Glutamatergic neuron (in vitro differentiated cells): ENCODE results near the gene CZIB. TPM values are rescaled to one million over a fixed set of nuclear protein-coding genes. Genes with fewer than 3 reads are reported as not detected.

Experiments
- DNase-seq: peaks from one replicate; pipeline ENCODE4 v3.0.0; 2022
- H3K27ac Mint-ChIP-seq: one replicate; pipeline ENCODE4 v1.8.0; 2020; ENCODE audit warnings: mild to moderate bottlenecking, mixed read lengths, inconsistent platforms; ENCODE audit not compliant: unreplicated experiment
- H3K27me3 Mint-ChIP-seq: one replicate; pipeline ENCODE4 v1.8.0; 2020; ENCODE audit warnings: mild to moderate bottlenecking, moderate library complexity, mixed read lengths, inconsistent platforms; ENCODE audit not compliant: unreplicated experiment
- H3K36me3 Mint-ChIP-seq: one replicate; pipeline ENCODE4 v1.8.0; 2020; ENCODE audit warnings: mild to moderate bottlenecking, mixed read lengths, inconsistent platforms; ENCODE audit not compliant: unreplicated experiment
- H3K4me1 Mint-ChIP-seq: one replicate; pipeline ENCODE4 v1.8.0; 2020; ENCODE audit warnings: mild to moderate bottlenecking, low read depth, mixed read lengths, inconsistent platforms; ENCODE audit not compliant: unreplicated experiment
- H3K4me3 Mint-ChIP-seq: one replicate; pipeline ENCODE4 v1.8.0; 2020; ENCODE audit warnings: mild to moderate bottlenecking, mixed read lengths, inconsistent platforms; ENCODE audit not compliant: unreplicated experiment
- H3K9me3 Mint-ChIP-seq: one replicate; pipeline ENCODE4 v1.8.0; 2020; ENCODE audit warnings: mild to moderate bottlenecking, moderate library complexity, mixed read lengths, inconsistent platforms; ENCODE audit not compliant: unreplicated experiment
- CTCF ChIP-seq: fragments of 200-600 bp; sonication (generic); IDR thresholded peaks from one replicate; pipeline ENCODE4 v1.5.0; 2021; ENCODE audit not compliant: partially characterized antibody, unreplicated experiment
- total RNA-seq: library from RNA; stranded (reverse); fragmentation: NEBNext Ultra II Directional; extraction: Animal tissue kit (Norgen Biotek cat#: 25700); gene quantifications from one replicate; pipeline ENCODE4 v1.2.1, GENCODE V29; 2021; ENCODE audit not compliant: unreplicated experiment

Gene CZIB
- total RNA-seq, 1 donor from 2014 or later: 48.5 TPM

GRCh38 chr1:53250325-53250724 is 29.9 kb upstream of the CZIB start:
- peaks cover 3% of the 10 kb centered on the region for H3K9me3 Mint-ChIP-seq
- no peak for DNase-seq
- peaks cover 14% of the 10 kb centered on the region for H3K4me1 Mint-ChIP-seq
- peaks cover 15% of the 10 kb centered on the region for H3K27me3 Mint-ChIP-seq
- no peak overlapping the region for H3K27ac Mint-ChIP-seq
- H3K36me3 Mint-ChIP-seq: peaks cover 9% of the 10 kb centered on the region
- no peak for TF ChIP-seq CTCF
- no peak overlapping the region for H3K4me3 Mint-ChIP-seq

- Mint-ChIP-seq H3K4me3 (peak overlapping the region; percentile 10), H3K27ac (peak overlapping the region; percentile 41), H3K36me3 (peaks cover 9% of the 10 kb centered on the region), H3K27me3 (peaks cover 15% of the 10 kb centered on the region), H3K4me1 (peaks cover 14% of the 10 kb centered on the region), H3K9me3 (peaks cover 3% of the 10 kb centered on the region)
- DNase-seq: no peak
- no peak for TF ChIP-seq CTCF
Measured at GRCh38 chr1:53249706-53250105, 29.3 kb upstream of the CZIB start.

- TF ChIP-seq CTCF: no peak
- H3K27ac Mint-ChIP-seq: no peak overlapping the region
Measured at GRCh38 chr1:53246261-53247134, 26.1 kb upstream of the CZIB start.

GRCh38 chr1:53244141-53244540 is 23.7 kb upstream of the CZIB start:
- Mint-ChIP-seq H3K9me3 (peaks cover 3% of the 10 kb centered on the region), H3K27ac (no peak overlapping the region), H3K4me1 (peaks cover 5% of the 10 kb centered on the region), H3K36me3 (peaks cover 9% of the 10 kb centered on the region), H3K27me3 (peaks cover 10% of the 10 kb centered on the region), H3K4me3 (no peak overlapping the region)
- no peak for DNase-seq
- no peak for TF ChIP-seq CTCF

More at GRCh38 chr1:53246261-53247134, 26.1 kb upstream of the CZIB start:
- no peak for DNase-seq
- Mint-ChIP-seq H3K36me3 (peaks cover 9% of the 10 kb centered on the region), H3K4me1 (peaks cover 14% of the 10 kb centered on the region), H3K27me3 (peaks cover 17% of the 10 kb centered on the region), H3K9me3 (peaks cover 6% of the 10 kb centered on the region), H3K4me3 (no peak overlapping the region)

- Mint-ChIP-seq H3K36me3 (peaks cover under 1% of the 10 kb centered on the region), H3K4me1 (peaks cover 6% of the 10 kb centered on the region), H3K9me3 (peaks cover 6% of the 10 kb centered on the region), H3K4me3 (no peak overlapping the region), H3K27ac (no peak overlapping the region), H3K27me3 (peaks cover 13% of the 10 kb centered on the region)
- TF ChIP-seq CTCF: no peak
- DNase-seq: no peak
Measured at GRCh38 chr1:53242381-53242780, 21.9 kb upstream of the CZIB start.
